HG03469 (cell line): Measurements from ENCODE around the gene CCL3.
"Not testable (repeated sequence)": the region's sequence is repeated elsewhere in the genome, so short reads cannot be mapped to it uniquely, and the experiment has no call there.

Experiments used
- ATAC-seq: cut with Tn5 transposase; IDR thresholded peaks from one replicate; pipeline ENCODE4 v1.9.1; 2021; ENCODE audit warnings: mild to moderate bottlenecking, moderate library complexity, moderate number of reproducible peaks; ENCODE audit not compliant: unreplicated experiment

CCL3 gene

GRCh38 chr17:36089888-36090836 lies at the start of gene CCL3:
CCL3 (minus strand) TSS chr17:36090143; CDS start chr17:36090058, 85 bp downstream.
- ATAC-seq = peak; percentile 45

- ATAC-seq = no peak
These were observed 46.5 kb upstream of the CCL3 start for GRCh38 chr17:36136439-36136838.

- ATAC-seq = no peak
These were observed 46.1 kb upstream of the CCL3 start for GRCh38 chr17:36136036-36136435.

- ATAC-seq = no peak
These were observed 45.5 kb upstream of the CCL3 start for GRCh38 chr17:36135465-36135864.

GRCh38 chr17:36133602-36134236 lies 43.8 kb upstream of the CCL3 start:
- no peak for ATAC-seq

GRCh38 chr17:36132421-36132831 lies 42.5 kb upstream of the CCL3 start:
- no peak for ATAC-seq

- ATAC-seq = no peak
These were observed 42.0 kb upstream of the CCL3 start for GRCh38 chr17:36131931-36132330.

- no peak for ATAC-seq
These were observed 41.5 kb upstream of the CCL3 start for GRCh38 chr17:36131421-36131820.

GRCh38 chr17:36130346-36130745 lies 40.4 kb upstream of the CCL3 start:
- ATAC-seq = no peak

- ATAC-seq = no peak
These were observed 39.7 kb upstream of the CCL3 start for GRCh38 chr17:36129616-36130015.

GRCh38 chr17:36128411-36128978 lies 38.6 kb upstream of the CCL3 start:
- ATAC-seq = no peak

GRCh38 chr17:36127911-36128310 lies 38.0 kb upstream of the CCL3 start:
- ATAC-seq = no peak

GRCh38 chr17:36127199-36127893 lies 37.4 kb upstream of the CCL3 start:
- ATAC-seq = no peak

- no peak for ATAC-seq
These were observed 35.2 kb upstream of the CCL3 start for GRCh38 chr17:36124879-36125824.

GRCh38 chr17:36123431-36123830 lies 33.5 kb upstream of the CCL3 start:
- ATAC-seq = no peak

- ATAC-seq = not testable (repeated sequence)
These were observed 31.2 kb upstream of the CCL3 start for GRCh38 chr17:36121099-36121498.

GRCh38 chr17:36120221-36120620 lies 30.3 kb upstream of the CCL3 start:
- ATAC-seq = no peak

- ATAC-seq = no peak
These were observed 28.8 kb upstream of the CCL3 start for GRCh38 chr17:36118477-36119353.
